ENCODE measurements around the gene LRRTM3. TPM values are rescaled to one million over a fixed set of nuclear protein-coding genes. Genes with fewer than 3 reads are reported as not detected.
A peak's percentile ranks its signal among the peaks of the same experiment; 100 is the strongest.

Gene LRRTM3
- total RNA-seq, 2 donors from 2014 or later, result not detected

- Histone ChIP-seq H3K4me1 (ENCODE audit: control insufficient read depth, insufficient read depth, low read length) (no peaks in the 10 kb centered on the region), H3K4me3 (ENCODE audit: low read length) (no peak overlapping the region), H3K9ac (ENCODE audit: extremely low read depth, low read length, poor library complexity, severe bottlenecking) (no peak overlapping the region), H3K9me3 (ENCODE audit: control insufficient read depth, low read length) (no peaks in the 10 kb centered on the region), H3K36me3 (ENCODE audit: control insufficient read depth, insufficient read depth, low read length) (no peaks in the 10 kb centered on the region), H3K27ac (ENCODE audit: low read depth, low read length) (no peak overlapping the region), H3K27me3 (ENCODE audit: control insufficient read depth, insufficient read depth, low read length, poor library complexity, severe bottlenecking) (peaks cover 47% of the 10 kb centered on the region)
- Mint-ChIP-seq H3K27me3 (ENCODE audit: insufficient read depth) (peaks cover 52% of the 10 kb centered on the region), H3K27ac (no peak overlapping the region), H3K4me3 (no peak overlapping the region), H3K4me1 (peaks cover 4% of the 10 kb centered on the region), H3K9me3 (no peaks in the 10 kb centered on the region), H3K36me3 (ENCODE audit: low read depth) (no peaks in the 10 kb centered on the region)
- DNase-seq, result no peak
- WGBS, 2 experiments (ENCODE audit: insufficient coverage in 1 of 2, insufficient read length in 1 of 2), result 68 to 89% methylated on average over 3 of the region's 3 CpGs
- TF ChIP-seq CTCF (conservative IDR thresholded peaks at IDR 0.05), result no peak
Measured at GRCh38 chr10:66928776-66929175, 2.9 kb downstream of the LRRTM3 start.

GRCh38 chr10:66929375-66929774, 3.5 kb downstream of the LRRTM3 start:
- H3K27me3 Mint-ChIP-seq (ENCODE audit: insufficient read depth), result peaks cover 52% of the 10 kb centered on the region
- TF ChIP-seq CTCF (conservative IDR thresholded peaks at IDR 0.05), result no peak
- Histone ChIP-seq H3K36me3 (ENCODE audit: control insufficient read depth, insufficient read depth, low read length) (no peaks in the 10 kb centered on the region), H3K9ac (ENCODE audit: extremely low read depth, low read length, poor library complexity, severe bottlenecking) (no peak overlapping the region), H3K4me3 (ENCODE audit: low read length) (no peak overlapping the region), H3K27me3 (ENCODE audit: control insufficient read depth, insufficient read depth, low read length, poor library complexity, severe bottlenecking) (peaks cover 47% of the 10 kb centered on the region), H3K9me3 (ENCODE audit: control insufficient read depth, low read length) (no peaks in the 10 kb centered on the region), H3K4me1 (ENCODE audit: control insufficient read depth, insufficient read depth, low read length) (no peaks in the 10 kb centered on the region), H3K27ac (ENCODE audit: low read depth, low read length) (no peak overlapping the region)
- H3K4me1 Mint-ChIP-seq, result peaks cover 4% of the 10 kb centered on the region
- DNase-seq, result no peak
- no peak overlapping the region for H3K27ac Mint-ChIP-seq
- whole genome bisulfite sequencing, 2 experiments (ENCODE audit: insufficient coverage in 1 of 2, insufficient read length in 1 of 2), result 81 to 88% methylated on average over 5 of the region's 5 CpGs
- H3K36me3 Mint-ChIP-seq (ENCODE audit: low read depth), result no peaks in the 10 kb centered on the region
- H3K4me3 Mint-ChIP-seq, result no peak overlapping the region
- H3K9me3 Mint-ChIP-seq, result no peaks in the 10 kb centered on the region

GRCh38 chr10:66931340-66931948, 5.6 kb downstream of the LRRTM3 start:
- Mint-ChIP-seq H3K4me1 (no peaks in the 10 kb centered on the region), H3K36me3 (ENCODE audit: low read depth) (no peaks in the 10 kb centered on the region), H3K4me3 (no peak overlapping the region), H3K27me3 (ENCODE audit: insufficient read depth) (peaks cover 34% of the 10 kb centered on the region), H3K9me3 (no peaks in the 10 kb centered on the region), H3K27ac (no peak overlapping the region)
- Histone ChIP-seq H3K27me3 (ENCODE audit: control insufficient read depth, insufficient read depth, low read length, poor library complexity, severe bottlenecking) (peaks cover 36% of the 10 kb centered on the region), H3K9me3 (ENCODE audit: control insufficient read depth, low read length) (no peaks in the 10 kb centered on the region), H3K4me3 (ENCODE audit: low read length) (no peak overlapping the region), H3K9ac (ENCODE audit: extremely low read depth, low read length, poor library complexity, severe bottlenecking) (no peak overlapping the region), H3K27ac (ENCODE audit: low read depth, low read length) (no peak overlapping the region), H3K4me1 (ENCODE audit: control insufficient read depth, insufficient read depth, low read length) (no peaks in the 10 kb centered on the region), H3K36me3 (ENCODE audit: control insufficient read depth, insufficient read depth, low read length) (no peaks in the 10 kb centered on the region)
- no peak for DNase-seq
- 41 to 68% methylated on average over 3 to 5 of the region's 5 CpGs for WGBS, 2 experiments (ENCODE audit: insufficient coverage in 1 of 2, insufficient read length in 1 of 2)
- TF ChIP-seq CTCF (conservative IDR thresholded peaks at IDR 0.05), result peak; percentile 96
